ENCODE results near the gene MACROD2.

The MACROD2 gene

GRCh38 chr20:15287329-15287728 lies 1292.0 kb downstream of the MACROD2 start:
- in situ Hi-C loops (cut with HindIII; ENCODE audit: low sequenced_read_pairs) = no loop called here

- in situ Hi-C loops (cut with HindIII; ENCODE audit: low sequenced_read_pairs) = no loop called here
These were observed 1292.8 kb downstream of the MACROD2 start for GRCh38 chr20:15288106-15288505.

GRCh38 chr20:15289337-15289736 lies 1294.0 kb downstream of the MACROD2 start:
- in situ Hi-C loops (cut with HindIII; ENCODE audit: low sequenced_read_pairs) = no loop called here

- in situ Hi-C loops (cut with HindIII; ENCODE audit: low sequenced_read_pairs) = no loop called here
These were observed 1297.1 kb downstream of the MACROD2 start for GRCh38 chr20:15292405-15292804.

- in situ Hi-C loops (cut with HindIII; ENCODE audit: low sequenced_read_pairs) = no loop called here
These were observed 1301.1 kb downstream of the MACROD2 start for GRCh38 chr20:15296422-15296821.

GRCh38 chr20:15297059-15297875 lies 1302.0 kb downstream of the MACROD2 start:
- in situ Hi-C loops (cut with HindIII; ENCODE audit: low sequenced_read_pairs) = no loop called here

GRCh38 chr20:15302075-15302474 lies 1306.8 kb downstream of the MACROD2 start:
- in situ Hi-C loops (cut with HindIII; ENCODE audit: low sequenced_read_pairs) = no loop called here

- in situ Hi-C loops (cut with HindIII; ENCODE audit: low sequenced_read_pairs) = no loop called here
These were observed 1315.0 kb downstream of the MACROD2 start for GRCh38 chr20:15310361-15310760.

- in situ Hi-C loops (cut with HindIII; ENCODE audit: low sequenced_read_pairs) = no loop called here
These were observed 1321.2 kb downstream of the MACROD2 start for GRCh38 chr20:15316556-15316955.

- in situ Hi-C loops (cut with HindIII; ENCODE audit: low sequenced_read_pairs) = no loop called here
These were observed 1322.4 kb downstream of the MACROD2 start for GRCh38 chr20:15317546-15318232.

- in situ Hi-C loops (cut with HindIII; ENCODE audit: low sequenced_read_pairs) = no loop called here
These were observed 1323.4 kb downstream of the MACROD2 start for GRCh38 chr20:15318682-15319081.

GRCh38 chr20:15319439-15319838 lies 1324.1 kb downstream of the MACROD2 start:
- in situ Hi-C loops (cut with HindIII; ENCODE audit: low sequenced_read_pairs) = no loop called here

- in situ Hi-C loops (cut with HindIII; ENCODE audit: low sequenced_read_pairs) = no loop called here
These were observed 1325.6 kb downstream of the MACROD2 start for GRCh38 chr20:15320941-15321340.

GRCh38 chr20:15327123-15327522 lies 1331.8 kb downstream of the MACROD2 start:
- in situ Hi-C loops (cut with HindIII; ENCODE audit: low sequenced_read_pairs) = no loop called here

GRCh38 chr20:15328084-15328483 lies 1332.8 kb downstream of the MACROD2 start:
- in situ Hi-C loops (cut with HindIII; ENCODE audit: low sequenced_read_pairs) = no loop called here

- in situ Hi-C loops (cut with HindIII; ENCODE audit: low sequenced_read_pairs) = no loop called here
These were observed 1337.4 kb downstream of the MACROD2 start for GRCh38 chr20:15332711-15333160.

GRCh38 chr20:15333170-15333569 lies 1337.9 kb downstream of the MACROD2 start:
- in situ Hi-C loops (cut with HindIII; ENCODE audit: low sequenced_read_pairs) = no loop called here

GRCh38 chr20:15336011-15336410 lies 1340.7 kb downstream of the MACROD2 start:
- in situ Hi-C loops (cut with HindIII; ENCODE audit: low sequenced_read_pairs) = no loop called here

GRCh38 chr20:15336536-15336935 lies 1341.2 kb downstream of the MACROD2 start:
- in situ Hi-C loops (cut with HindIII; ENCODE audit: low sequenced_read_pairs) = no loop called here

- in situ Hi-C loops (cut with HindIII; ENCODE audit: low sequenced_read_pairs) = no loop called here
These were observed 1343.9 kb downstream of the MACROD2 start for GRCh38 chr20:15339264-15339663.

- in situ Hi-C loops (cut with HindIII; ENCODE audit: low sequenced_read_pairs) = no loop called here
These were observed 1347.7 kb downstream of the MACROD2 start for GRCh38 chr20:15342991-15343523.

GRCh38 chr20:15345287-15345686 lies 1350.0 kb downstream of the MACROD2 start:
- in situ Hi-C loops (cut with HindIII; ENCODE audit: low sequenced_read_pairs) = no loop called here
